SU-DHL-6 (cell line): ENCODE measurements around the gene DCHS1.

Experiments used
- CTCF ChIP-seq: fragments of 200-600 bp; sonication (generic); IDR thresholded peaks from one replicate; pipeline ENCODE4 v1.5.1; 2017; ENCODE audit warnings: antibody characterized with exemption, mild to moderate bottlenecking, low read length, moderate library complexity; ENCODE audit not compliant: insufficient read depth, poor library complexity, severe bottlenecking
- EZH2phosphoT487 ChIP-seq: fragments of 200-600 bp; sonication (generic), shearing (Covaris generic); conservative IDR thresholded peaks from 2 replicates; pipeline ENCODE4 v1.6.1; 2018; ENCODE audit warnings: mild to moderate bottlenecking, antibody characterized with exemption, low read length, moderate library complexity, mixed read lengths

GRCh38 chr11:6632116-6633073 lies 23.2 kb downstream of the DCHS1 start:
- no peak for TF ChIP-seq CTCF
- TF ChIP-seq EZH2phosphoT487, result no peak
